ENCODE measurements around the gene SCN2B. TPM values are rescaled to one million over a fixed set of nuclear protein-coding genes. Genes with fewer than 3 reads are reported as not detected.

Gene SCN2B
- total RNA-seq, 4 donors from 2014 or later, result 0.37 to 9.3 TPM; not detected in 2

- H3K27ac ChIP-seq, result no peak overlapping the region
- peaks cover 0 to 3% of the 10 kb centered on the region in 2 donors for H3K4me1 ChIP-seq
- intact Hi-C loops (cut with DNase I; ENCODE audit: low total_unique reads), result no loop called here
- no peak overlapping the region for H3K4me3 ChIP-seq
- no peak for TF ChIP-seq POLR2A (IDR thresholded peaks at IDR 0.05)
- no peak for TF ChIP-seq CTCF (IDR thresholded peaks at IDR 0.05)
- DNase-seq, result no peak
- no peaks in the 10 kb centered on the region for H3K9me3 ChIP-seq
- H3K36me3 ChIP-seq, result no peaks in the 10 kb centered on the region
- no peaks in the 10 kb centered on the region for H3K27me3 ChIP-seq
Measured at GRCh38 chr11:118168316-118168715, 8.1 kb downstream of the SCN2B start.

- peaks cover 0 to 3% of the 10 kb centered on the region in 2 donors for H3K4me1 ChIP-seq
- H3K36me3 ChIP-seq, result no peaks in the 10 kb centered on the region
- no peak overlapping the region for H3K27ac ChIP-seq
- H3K27me3 ChIP-seq, result no peaks in the 10 kb centered on the region
- intact Hi-C loops (cut with DNase I; ENCODE audit: low total_unique reads), result no loop called here
- no peak overlapping the region for H3K4me3 ChIP-seq
- H3K9me3 ChIP-seq, result no peaks in the 10 kb centered on the region
- no peak for TF ChIP-seq CTCF (IDR thresholded peaks at IDR 0.05)
- no peak for DNase-seq
Measured at GRCh38 chr11:118167906-118168305, 8.5 kb downstream of the SCN2B start.

- no peak overlapping the region for H3K4me3 ChIP-seq
- intact Hi-C loops (cut with DNase I; ENCODE audit: low total_unique reads), result no loop called here
- H3K27me3 ChIP-seq, result no peaks in the 10 kb centered on the region
- H3K36me3 ChIP-seq, result no peaks in the 10 kb centered on the region
- DNase-seq, result no peak
- peaks cover 0 to 3% of the 10 kb centered on the region in 2 donors for H3K4me1 ChIP-seq
- no peak for TF ChIP-seq POLR2A (IDR thresholded peaks at IDR 0.05)
- no peak for TF ChIP-seq CTCF (IDR thresholded peaks at IDR 0.05)
- no peaks in the 10 kb centered on the region for H3K9me3 ChIP-seq
- no peak overlapping the region for H3K27ac ChIP-seq
Measured at GRCh38 chr11:118167253-118167652, 9.2 kb downstream of the SCN2B start.

- Histone ChIP-seq H3K27ac (no peak overlapping the region), H3K4me1 (peaks cover 0 to 3% of the 10 kb centered on the region in 2 donors), H3K36me3 (no peaks in the 10 kb centered on the region), H3K4me3 (no peak overlapping the region), H3K9me3 (no peaks in the 10 kb centered on the region), H3K27me3 (no peaks in the 10 kb centered on the region)
- TF ChIP-seq POLR2A (IDR thresholded peaks at IDR 0.05) (no peak), CTCF (IDR thresholded peaks at IDR 0.05) (no peak)
- DNase-seq, result no peak
- intact Hi-C loops (cut with DNase I; ENCODE audit: low total_unique reads), result no loop called here
Measured at GRCh38 chr11:118166641-118167040, 9.8 kb downstream of the SCN2B start.

GRCh38 chr11:118164885-118165284 is 11.6 kb downstream of the SCN2B start:
- H3K4me1 ChIP-seq, result no peaks in the 10 kb centered on the region
- TF ChIP-seq POLR2A (IDR thresholded peaks at IDR 0.05) (no peak), CTCF (IDR thresholded peaks at IDR 0.05) (no peak)
- intact Hi-C loops (cut with DNase I; ENCODE audit: low total_unique reads), result no loop called here
- no peak for DNase-seq
- H3K27me3 ChIP-seq, result no peaks in the 10 kb centered on the region
- no peak overlapping the region for H3K4me3 ChIP-seq
- H3K36me3 ChIP-seq, result no peaks in the 10 kb centered on the region
- H3K9me3 ChIP-seq, result no peaks in the 10 kb centered on the region
- no peak overlapping the region for H3K27ac ChIP-seq

Data from uterus (tissue), 4 donors.